K562 (cell line): ENCODE data around the gene UAP1. TPM values are rescaled to one million over a fixed set of nuclear protein-coding genes. Genes with fewer than 3 reads are reported as not detected.

Experiments used
- ATAC-seq: fragments of 200-7000 bp; cut with Tn5 transposase; 3 replicates; pipeline ENCODE4 v1.9.1; 2020; ENCODE audit warnings: moderate library complexity
- BruUV-seq: library from RNA; stranded (reverse); fragments of 400-500 nt; replicated peaks from 2 replicates; lab custom pipeline; 2021; lab: Mats Ljungman, UMichigan
- CTCF ChIA-PET: fragments of 300-600 bp; formaldehyde crosslinking; extraction: SDS; loops from one replicate; lab custom pipeline; 2021; ENCODE audit warnings: low intra/inter-chr PET ratio; lab: Yijun Ruan, JAX
- POLR2A ChIA-PET: fragments of 300-600, 350-650 bp; sonication (Branson Sonifier 250); formaldehyde crosslinking; extraction: SDS; loops from one replicate; lab custom pipeline; 2021; ENCODE audit warnings: antibody characterized with exemption, inconsistent platforms; lab: Yijun Ruan, JAX
- DNase-seq, 4 experiments: peaks; one replicate each; pipeline versions ENCODE4 v3.0.0 to v3.0.0-alpha.2; 2011 to 2018; ENCODE audit warnings: low spot score in 3 of 4, mixed read lengths in 3 of 4; ENCODE audit errors: extremely low read depth in 1 of 4
- FAIRE-seq: peaks from 2 replicates; lab custom pipeline; 2011; peaks lifted over from hg19 to GRCh38; lab: Jason Lieb, UNC
- H2AFZ ChIP-seq: 2 replicates; pipeline ENCODE4 v1.6.0; 2011; ENCODE audit warnings: low read depth, low read length, control low read depth, inconsistent platforms
- H3K27ac ChIP-seq: fragments of 200-600 bp; 3 replicates; pipeline ENCODE4 v1.8.0; 2011; ENCODE audit warnings: low read depth, mild to moderate bottlenecking, control low read depth, inconsistent platforms, low read length, moderate library complexity, mixed read lengths; ENCODE audit errors: extremely low read depth
- H3K27me3 ChIP-seq, 2 experiments: fragments of 300-600 bp in 1 of 2; 2 replicates in 1 of 2; 3 replicates in 1 of 2; pipeline versions ENCODE4 v1.6.0 to v1.8.0; 2011; ENCODE audit warnings: inconsistent platforms in 2 of 2, low read length in 2 of 2, mild to moderate bottlenecking in 1 of 2, mixed read lengths in 1 of 2, moderate library complexity in 1 of 2; ENCODE audit not compliant: control insufficient read depth in 2 of 2, insufficient read depth in 2 of 2
- H3K36me3 ChIP-seq: fragments of 300-600 bp; 3 replicates; pipeline ENCODE4 v1.8.0; 2011; ENCODE audit warnings: mild to moderate bottlenecking, low read length, inconsistent platforms; ENCODE audit not compliant: control insufficient read depth, insufficient read depth
- H3K4me1 ChIP-seq, 2 experiments: fragments of 200-600 bp in 1 of 2; replicated peaks in 1 of 2; 2 replicates in 1 of 2; 3 replicates in 1 of 2; pipeline versions ENCODE4 v1.5.1 to v1.8.0; 2011; ENCODE audit warnings: inconsistent platforms in 2 of 2, low read length in 2 of 2, mild to moderate bottlenecking in 1 of 2, mixed read lengths in 1 of 2, moderate library complexity in 1 of 2; ENCODE audit not compliant: control insufficient read depth in 2 of 2, insufficient read depth in 2 of 2
- H3K4me2 ChIP-seq: 2 replicates; pipeline ENCODE4 v1.6.1; 2011; ENCODE audit warnings: low read length, control low read depth, inconsistent platforms, mixed read lengths; ENCODE audit not compliant: insufficient read depth
- H3K4me3 ChIP-seq: fragments of 200-600 bp; sonication (generic), shearing (Covaris generic); 2 replicates; pipeline ENCODE4 v1.5.1; 2016; ENCODE audit warnings: control low read depth, inconsistent platforms
- H3K79me2 ChIP-seq: fragments of 200-600 bp; 3 replicates; pipeline ENCODE4 v1.8.0; 2011; ENCODE audit warnings: low read length, inconsistent platforms; ENCODE audit not compliant: control insufficient read depth, insufficient read depth
- H3K9ac ChIP-seq, 2 experiments: 2 replicates each; pipeline versions ENCODE4 v1.6.0 to v1.6.1; 2011; ENCODE audit warnings: low read depth in 2 of 2, low read length in 2 of 2, control low read depth in 1 of 2, inconsistent platforms in 1 of 2, mild to moderate bottlenecking in 1 of 2, mixed read lengths in 1 of 2; ENCODE audit not compliant: insufficient read depth in 1 of 2
- H3K9me1 ChIP-seq: one replicate; pipeline ENCODE4 v1.6.0; 2011; ENCODE audit warnings: inconsistent platforms, mild to moderate bottlenecking, low read length, moderate library complexity; ENCODE audit not compliant: control insufficient read depth, insufficient read depth
- H3K9me3 ChIP-seq: replicated peaks from 2 replicates; pipeline ENCODE4 v1.5.1; 2011; ENCODE audit warnings: low read depth, low read length, inconsistent platforms; ENCODE audit not compliant: control insufficient read depth, insufficient read depth
- H4K20me1 ChIP-seq: replicated peaks from 2 replicates; pipeline ENCODE4 v1.6.1; 2011; ENCODE audit warnings: low read length, inconsistent platforms, mixed read lengths; ENCODE audit not compliant: control insufficient read depth, insufficient read depth
- BCOR ChIP-seq: fragments of 450-650 bp; IDR thresholded peaks from 2 replicates; pipeline ENCODE4 v1.6.1; 2016
- BHLHE40 ChIP-seq: IDR thresholded peaks from 2 replicates; pipeline ENCODE4 v1.6.1; 2011; ENCODE audit warnings: low read length, improper control_type of control experiment
- CTCF ChIP-seq, 3 experiments: IDR thresholded peaks in 2 of 3; conservative IDR thresholded peaks in 1 of 3; 2 replicates each; pipeline ENCODE4 v1.5.1; 2011 to 2012; ENCODE audit warnings: low read length in 3 of 3, mild to moderate bottlenecking in 3 of 3, control low read depth in 2 of 3, improper control_type of control experiment in 1 of 3, inconsistent platforms in 1 of 3, low read depth in 1 of 3, mixed read lengths in 1 of 3, moderate library complexity in 1 of 3; ENCODE audit not compliant: insufficient read depth in 2 of 3
- EZH2 ChIP-seq: IDR thresholded peaks from 2 replicates; pipeline ENCODE4 v1.6.1; 2012; ENCODE audit warnings: low read depth, mild to moderate bottlenecking, inconsistent platforms, low read length, borderline replicate concordance
- ID3 ChIP-seq, 2 experiments: fragments of 250-450 bp in 1 of 2; fragments of 450-650 bp in 1 of 2; sonication (Bioruptor Pico) in 1 of 2; IDR thresholded peaks; 2 replicates each; pipeline versions ENCODE4 v1.6.1 to v1.8.0; 2016 to 2021; ENCODE audit warnings: mild to moderate bottlenecking in 2 of 2, moderate library complexity in 2 of 2, missing compliant biosample characterization in 1 of 2, missing genetic modification characterization in 1 of 2
- NR2C1 ChIP-seq, 2 experiments: fragments of 450-650 bp; IDR thresholded peaks; 2 replicates each; pipeline ENCODE4 v1.6.1; 2017; ENCODE audit warnings: mild to moderate bottlenecking in 2 of 2, antibody characterized with exemption in 1 of 2, inconsistent platforms in 1 of 2, missing compliant biosample characterization in 1 of 2, missing genetic modification characterization in 1 of 2
- RBFOX2 ChIP-seq: fragments of 200-400 bp; formaldehyde crosslinking; IDR thresholded peaks from 2 replicates; pipeline ENCODE4 v1.6.1; 2017; ENCODE audit warnings: low read depth, mild to moderate bottlenecking, low read length, moderate library complexity
- SNIP1 ChIP-seq: fragments of 450-650 bp; IDR thresholded peaks from 2 replicates; pipeline ENCODE4 v1.7.1; 2017; ENCODE audit warnings: low read depth, mild to moderate bottlenecking
- TCF3 ChIP-seq: sonication (generic); formaldehyde crosslinking; IDR thresholded peaks from 2 replicates; pipeline ENCODE4 v1.4.0; 2020; ENCODE audit warnings: mild to moderate bottlenecking, missing genetic modification reagents
- ZNF212 ChIP-seq: fragments of 450-650 bp; formaldehyde crosslinking; IDR thresholded peaks from 2 replicates; pipeline ENCODE4 v1.4.0; 2020; ENCODE audit warnings: mild to moderate bottlenecking
- ZNF280B ChIP-seq: fragments of 250-450 bp; sonication (Bioruptor Pico); IDR thresholded peaks from 2 replicates; pipeline ENCODE4 v1.5.1; 2021; ENCODE audit warnings: mild to moderate bottlenecking
- ZNF445 ChIP-seq: fragments of 250-450 bp; sonication (Bioruptor Pico); IDR thresholded peaks from 2 replicates; pipeline ENCODE4 v1.4.0; 2020; ENCODE audit warnings: low read depth, mild to moderate bottlenecking, moderate library complexity
- ZNF699 ChIP-seq: fragments of 250-450 bp; sonication (Bioruptor Pico); IDR thresholded peaks from 2 replicates; pipeline ENCODE4 v1.8.0; 2021; ENCODE audit warnings: mild to moderate bottlenecking, moderate library complexity; ENCODE audit not compliant: insufficient replicate concordance
- ZNF740 ChIP-seq, 3 experiments: fragments of 200-800 bp in 1 of 3; sonication (Bioruptor generic) in 1 of 3; sonication (generic) in 1 of 3; formaldehyde crosslinking in 1 of 3; IDR thresholded peaks; 2 replicates each; pipeline versions ENCODE4 v1.6.1 to v1.8.0; 2016 to 2022; ENCODE audit warnings: mild to moderate bottlenecking in 2 of 3, missing compliant biosample characterization in 2 of 3, missing genetic modification characterization in 2 of 3, missing genetic modification reagents in 1 of 3
- ZNF764 ChIP-seq: fragments of 250-450 bp; sonication (Bioruptor Pico); IDR thresholded peaks from 2 replicates; pipeline ENCODE4 v1.4.0; 2020; ENCODE audit warnings: low read depth, mild to moderate bottlenecking, moderate library complexity
- ZNF830 ChIP-seq: fragments of 250-450 bp; sonication (Bioruptor Pico); IDR thresholded peaks from 2 replicates; pipeline ENCODE4 v1.5.0; 2021; ENCODE audit warnings: mild to moderate bottlenecking
- WGBS: fragments of 100-300 bp; shearing (Covaris generic); methylation state at CpG from one replicate; pipeline ENCODE4 v1.1.6; 2016; ENCODE audit warnings: low coverage, mixed read lengths; ENCODE audit not compliant: insufficient coverage; ENCODE audit errors: missing lambda C conversion rate; 5-methylcytosine and 5-hydroxymethylcytosine counted together
- in situ Hi-C: fragments of 300-500 bp; cut with MboI; formaldehyde crosslinking; loops from 4 replicates; pipeline ENCODE4 v1.15.0; 2018; ENCODE audit warnings: inconsistent platforms, mixed read lengths
- intact Hi-C: fragments of 100-400 bp; cut with micrococcal nuclease; formaldehyde crosslinking; loops from 2 replicates; pipeline ENCODE4 v1.14.2; 2022
- polyA plus RNA-seq, 8 experiments: library from polyadenylated mRNA; depleted of rRNA in 4 of 8; stranded (reverse) in 5 of 8; unstranded in 3 of 8; fragments of >200 nt; fragmentation: Nextera tagmentation in 2 of 8; fragmentation: Illumina TruSeq in 1 of 8; extraction: Ambion mirVana in 2 of 8; extraction: Trizol in 1 of 8; gene quantifications; 2 replicates each; pipeline versions ENCODE4 v1.2.1 to v1.2.3, GENCODE V29; 2011 to 2014; ENCODE audit warnings: inconsistent platforms in 1 of 8, missing spikeins in 1 of 8
- total RNA-seq, 7 experiments: library from RNA; depleted of rRNA in 6 of 7; stranded (reverse); fragments of >200 nt in 6 of 7; fragmentation: Illumina TruSeq in 2 of 7; extraction: Trizol in 2 of 7; gene quantifications; 2 replicates each; pipeline versions ENCODE4 v1.2.1 to v1.2.3, GENCODE V29; 2011 to 2021; ENCODE audit warnings: low replicate concordance in 1 of 7

Gene UAP1
- total and polyA plus RNA-seq, 9 of the 15 experiments (the other 6 are each of a cell fraction or from before 2014, with no cell fraction given): 182 to 317 (median 213) TPM

GRCh38 chr1:162616848-162617247 lies 55.3 kb downstream of the UAP1 start:
- Histone ChIP-seq H3K27me3 (no peaks in the 10 kb centered on the region), H3K9ac (no peak overlapping the region), H3K9me3 (peaks cover 7% of the 10 kb centered on the region; the same call in 1 of the 2 replicates), H3K9me1 (no peaks in the 10 kb centered on the region), H3K79me2 (no peaks in the 10 kb centered on the region), H3K4me1 (no peaks in the 10 kb centered on the region), H3K4me2 (no peak overlapping the region), H3K36me3 (no peaks in the 10 kb centered on the region), H3K27ac (no peak overlapping the region), H3K4me3 (no peak overlapping the region), H4K20me1 (no peaks in the 10 kb centered on the region), H2AFZ (no peak overlapping the region)
- BruUV-seq: no TSS peak
- WGBS: 20% methylated on average over 1 of the region's 1 CpG
- TF ChIP-seq EZH2 (no peak), ZNF280B (CRISPR knock-in tag) (0 out of 2 replicates have a peak, but pooled peaks have one; percentile 28), ZNF445 (0 out of 2 replicates have a peak, but pooled peaks have one; percentile 15), CTCF (IDR thresholded peaks at IDR 0.05 in 2 of 3, conservative IDR thresholded peaks at IDR 0.05 in 1 of 3; ENCODE audit: insufficient read depth in 2 of 3, low read depth in 1 of 3, low read length in 3 of 3) (no peak), ZNF764 (no peak), BCOR (no peak), TCF3 (no peak), ZNF740 (CRISPR knock-in tag; IDR thresholded peaks at IDR 0.05) (no peak), ZNF740 (tag; IDR thresholded peaks at IDR 0.05) (no peak), NR2C1 (IDR thresholded peaks at IDR 0.05) (no peak), NR2C1 (tag; IDR thresholded peaks at IDR 0.05) (no peak), BHLHE40 (no peak), SNIP1 (no peak), ZNF212 (CRISPR knock-in tag) (no peak), ZNF699 (CRISPR knock-in tag) (no peak), RBFOX2 (no peak), ZNF830 (no peak), ID3 (CRISPR knock-in tag; IDR thresholded peaks at IDR 0.05) (no peak), ID3 (tag; IDR thresholded peaks at IDR 0.05) (no peak)
- DNase-seq (no peak), FAIRE-seq (no peak), ATAC-seq (no peak)
- intact Hi-C loops (loop anchor here (10.0 kb wide), 1 partner anchor 262 kb away; no protein-coding TSS in a partner anchor), in situ Hi-C loops (no loop called here)
- ChIA-PET POLR2A (interaction anchor here (0.8 to 1.7 kb wide), 4 partner anchors 12 to 1414 kb away, joined by 3 to 6 read pairs (median 4); partner anchors contain the start of gene DDR2), CTCF (no interaction called here)
